Endothelial cell of umbilical vein (primary cell): ENCODE data around the gene KCNJ15.

Source experiments
- CTCF ChIP-seq, 2 donors: IDR thresholded peaks; 1 replicate in 1 of 2; 2 replicates in 1 of 2; pipeline ENCODE4 v1.5.1; 2011; ENCODE audit warnings: low read length in 2 of 2, mild to moderate bottlenecking in 2 of 2, moderate library complexity in 2 of 2, control low read depth in 1 of 2, inconsistent platforms in 1 of 2, low read depth in 1 of 2; ENCODE audit not compliant: insufficient read depth in 1 of 2; ENCODE audit errors: extremely low read depth in 1 of 2
- EZH2 ChIP-seq: IDR thresholded peaks from 2 replicates; pipeline ENCODE4 v1.6.1; 2012; ENCODE audit warnings: borderline replicate concordance, low read depth, mild to moderate bottlenecking, moderate library complexity, low read length, inconsistent platforms; ENCODE audit not compliant: severe bottlenecking
- FOS ChIP-seq: IDR thresholded peaks from 2 replicates; pipeline ENCODE4 v1.6.1; 2011; ENCODE audit warnings: mild to moderate bottlenecking, low read length, moderate library complexity, borderline replicate concordance; ENCODE audit not compliant: insufficient read depth
- MYC ChIP-seq: IDR thresholded peaks from one replicate; pipeline ENCODE4 v1.6.1; 2011; ENCODE audit warnings: mild to moderate bottlenecking, low read depth, low read length
- POLR2A ChIP-seq: IDR thresholded peaks from 2 replicates; pipeline ENCODE4 v1.6.1; 2012; ENCODE audit warnings: low read depth, mild to moderate bottlenecking, control low read depth, low read length
- POLR2AphosphoS5 ChIP-seq: IDR thresholded peaks from 2 replicates; pipeline ENCODE4 v1.6.1; 2012; ENCODE audit warnings: low read depth, mild to moderate bottlenecking, control low read depth, low read length, moderate library complexity; ENCODE audit not compliant: insufficient read depth

DNA sequence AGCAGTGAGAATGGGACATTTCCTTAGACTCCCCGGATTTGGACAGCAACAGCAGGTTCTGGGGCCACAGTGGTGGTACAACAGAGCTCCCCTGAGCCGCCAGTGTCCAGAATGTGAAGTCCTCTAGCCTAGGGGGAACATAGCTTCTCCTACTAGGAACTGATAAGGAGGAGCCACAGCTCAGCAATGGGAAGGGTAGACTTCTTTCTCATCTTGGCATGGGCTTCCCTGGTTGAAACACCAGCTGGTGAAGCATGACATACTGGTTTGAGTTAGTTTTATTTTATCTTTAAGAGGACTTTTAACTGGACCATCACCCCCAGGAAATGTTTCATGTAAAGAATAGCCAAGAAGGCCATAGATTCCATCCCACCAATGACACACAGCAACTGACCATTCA, 68.4 kb downstream of the KCNJ15 start:
- no peak for TF ChIP-seq POLR2A
- TF ChIP-seq EZH2, result no peak
- TF ChIP-seq CTCF (IDR thresholded peaks at IDR 0.05; ENCODE audit: extremely low read depth in 1 of 2, insufficient read depth in 1 of 2, low read depth in 1 of 2, low read length in 2 of 2), result no peak
- no peak for TF ChIP-seq FOS
- no peak for TF ChIP-seq POLR2AphosphoS5
- TF ChIP-seq MYC, result no peak
